ENCODE data around the gene AIDA. TPM values are rescaled to one million over a fixed set of nuclear protein-coding genes. Genes with fewer than 3 reads are reported as not detected.

Gene AIDA
- polyA plus RNA-seq, 2 of the 4 experiments (the other 2 are of a cell fraction): 50.3 to 90.1 TPM

- CTCF ChIA-PET: no interaction called here
- TF ChIP-seq HOXA7 (CRISPR knock-in tag; IDR thresholded peaks at IDR 0.05): no peak
- TF ChIP-seq BHLHE40 (IDR thresholded peaks at IDR 0.05; ENCODE audit: low read depth, low read length): no peak
- Histone ChIP-seq H3K4me1 (no peaks in the 10 kb centered on the region), H3K27ac (no peak overlapping the region), H3K4me2 (no peak overlapping the region), H3K9me3 (no peaks in the 10 kb centered on the region), H3K4me3 (no peak overlapping the region)
- no peak for DNase-seq (ENCODE audit: low read depth in 1 of 2, low spot score in 1 of 2)
- no peak for ATAC-seq
- POLR2A ChIA-PET: no interaction called here
- no peak for FAIRE-seq
- WGBS (ENCODE audit: missing lambda C conversion rate): 3% methylated on average over 1 of the region's 1 CpG
Observed at GRCh38 chr1:222761083-222761482, 48.8 kb upstream of the AIDA start.

GRCh38 chr1:222759451-222760035 is 47.3 kb upstream of the AIDA start:
- ATAC-seq (no peak), DNase-seq (ENCODE audit: low read depth in 1 of 2, low spot score in 1 of 2) (no peak), FAIRE-seq (no peak)
- Histone ChIP-seq H3K9me3 (no peaks in the 10 kb centered on the region), H3K4me3 (no peak overlapping the region), H3K4me2 (no peak overlapping the region), H3K4me1 (peaks cover 2% of the 10 kb centered on the region; the same call in 1 of the 3 replicates), H3K27ac (no peak overlapping the region)
- WGBS (ENCODE audit: missing lambda C conversion rate): 76% methylated on average over 5 of the region's 5 CpGs
- TF ChIP-seq BHLHE40 (IDR thresholded peaks at IDR 0.05; ENCODE audit: low read depth, low read length) (no peak), HOXA7 (CRISPR knock-in tag; IDR thresholded peaks at IDR 0.05) (no peak), CHD4 (IDR thresholded peaks at IDR 0.05; ENCODE audit: borderline replicate concordance) (no peak), NFE2L2 (conservative IDR thresholded peaks at IDR 0.05; ENCODE audit: low read length) (no peak), MAZ (IDR thresholded peaks at IDR 0.05; ENCODE audit: borderline replicate concordance, low read depth, low read length) (no peak), HES2 (IDR thresholded peaks at IDR 0.05) (no peak), CBX8 (IDR thresholded peaks at IDR 0.05) (no peak), NR3C1 (IDR thresholded peaks at IDR 0.05) (no peak), RCOR1 (IDR thresholded peaks at IDR 0.05; ENCODE audit: low read depth, low read length) (no peak), HMGXB4 (CRISPR knock-in tag; IDR thresholded peaks at IDR 0.05; ENCODE audit: borderline replicate concordance) (no peak), EHF (CRISPR knock-in tag; IDR thresholded peaks at IDR 0.05) (no peak)
- TF ChIP-seq, protein P1, sequence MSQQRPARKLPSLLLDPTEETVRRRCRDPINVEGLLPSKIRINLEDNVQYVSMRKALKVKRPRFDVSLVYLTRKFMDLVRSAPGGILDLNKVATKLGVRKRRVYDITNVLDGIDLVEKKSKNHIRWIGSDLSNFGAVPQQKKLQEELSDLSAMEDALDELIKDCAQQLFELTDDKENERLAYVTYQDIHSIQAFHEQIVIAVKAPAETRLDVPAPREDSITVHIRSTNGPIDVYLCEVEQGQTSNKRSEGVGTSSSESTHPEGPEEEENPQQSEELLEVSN (IDR thresholded peaks at IDR 0.05; ENCODE audit: borderline replicate concordance, low read depth): no peak
- TF ChIP-seq, protein P2, sequence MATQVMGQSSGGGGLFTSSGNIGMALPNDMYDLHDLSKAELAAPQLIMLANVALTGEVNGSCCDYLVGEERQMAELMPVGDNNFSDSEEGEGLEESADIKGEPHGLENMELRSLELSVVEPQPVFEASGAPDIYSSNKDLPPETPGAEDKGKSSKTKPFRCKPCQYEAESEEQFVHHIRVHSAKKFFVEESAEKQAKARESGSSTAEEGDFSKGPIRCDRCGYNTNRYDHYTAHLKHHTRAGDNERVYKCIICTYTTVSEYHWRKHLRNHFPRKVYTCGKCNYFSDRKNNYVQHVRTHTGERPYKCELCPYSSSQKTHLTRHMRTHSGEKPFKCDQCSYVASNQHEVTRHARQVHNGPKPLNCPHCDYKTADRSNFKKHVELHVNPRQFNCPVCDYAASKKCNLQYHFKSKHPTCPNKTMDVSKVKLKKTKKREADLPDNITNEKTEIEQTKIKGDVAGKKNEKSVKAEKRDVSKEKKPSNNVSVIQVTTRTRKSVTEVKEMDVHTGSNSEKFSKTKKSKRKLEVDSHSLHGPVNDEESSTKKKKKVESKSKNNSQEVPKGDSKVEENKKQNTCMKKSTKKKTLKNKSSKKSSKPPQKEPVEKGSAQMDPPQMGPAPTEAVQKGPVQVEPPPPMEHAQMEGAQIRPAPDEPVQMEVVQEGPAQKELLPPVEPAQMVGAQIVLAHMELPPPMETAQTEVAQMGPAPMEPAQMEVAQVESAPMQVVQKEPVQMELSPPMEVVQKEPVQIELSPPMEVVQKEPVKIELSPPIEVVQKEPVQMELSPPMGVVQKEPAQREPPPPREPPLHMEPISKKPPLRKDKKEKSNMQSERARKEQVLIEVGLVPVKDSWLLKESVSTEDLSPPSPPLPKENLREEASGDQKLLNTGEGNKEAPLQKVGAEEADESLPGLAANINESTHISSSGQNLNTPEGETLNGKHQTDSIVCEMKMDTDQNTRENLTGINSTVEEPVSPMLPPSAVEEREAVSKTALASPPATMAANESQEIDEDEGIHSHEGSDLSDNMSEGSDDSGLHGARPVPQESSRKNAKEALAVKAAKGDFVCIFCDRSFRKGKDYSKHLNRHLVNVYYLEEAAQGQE (IDR thresholded peaks at IDR 0.05): no peak
- ChIA-PET CTCF (interaction anchor here (0.9 kb wide), 2 partner anchors 9 to 31 kb away, joined by 3 to 4 read pairs; no protein-coding TSS in a partner anchor), POLR2A (no interaction called here)

DNA sequence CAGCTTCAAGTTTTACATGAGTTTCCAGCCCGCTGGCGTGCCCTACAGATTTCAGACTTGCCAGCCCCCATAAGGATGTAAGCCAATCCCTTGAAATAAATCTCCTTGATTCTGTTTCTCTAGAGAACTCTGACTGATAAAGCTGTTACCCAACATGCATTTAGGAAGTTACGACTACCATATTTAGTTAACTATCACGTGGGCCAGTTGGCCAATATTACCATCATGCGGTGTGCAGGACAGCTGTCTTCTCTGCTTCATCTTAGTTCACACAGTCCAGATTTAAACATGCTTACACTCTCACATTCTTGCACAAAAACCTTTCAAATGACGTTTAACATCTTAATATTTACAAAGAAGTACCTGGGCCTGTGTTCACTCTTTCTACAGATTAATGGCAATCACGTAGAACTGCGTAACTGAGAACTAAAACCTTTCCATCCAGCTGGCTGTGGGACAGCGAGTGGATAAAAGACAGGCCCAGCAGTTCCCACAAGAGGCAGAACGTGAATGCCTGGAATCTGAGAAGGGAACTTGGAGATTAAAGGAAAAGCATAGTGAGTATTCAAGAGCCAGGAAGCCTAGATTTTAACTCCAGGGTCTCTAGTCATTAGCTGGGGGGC is 45.5 kb upstream of the AIDA start:
- H3K4me2 ChIP-seq: no peak overlapping the region
- no peak for FAIRE-seq
- no peak overlapping the region for H3K27ac ChIP-seq
- TF ChIP-seq GATA3 (IDR thresholded peaks at IDR 0.05; ENCODE audit: borderline replicate concordance): no peak
- no peak for TF ChIP-seq HOXB13 (CRISPR knock-in tag; IDR thresholded peaks at IDR 0.05; ENCODE audit: low read depth)
- TF ChIP-seq, protein P3, sequence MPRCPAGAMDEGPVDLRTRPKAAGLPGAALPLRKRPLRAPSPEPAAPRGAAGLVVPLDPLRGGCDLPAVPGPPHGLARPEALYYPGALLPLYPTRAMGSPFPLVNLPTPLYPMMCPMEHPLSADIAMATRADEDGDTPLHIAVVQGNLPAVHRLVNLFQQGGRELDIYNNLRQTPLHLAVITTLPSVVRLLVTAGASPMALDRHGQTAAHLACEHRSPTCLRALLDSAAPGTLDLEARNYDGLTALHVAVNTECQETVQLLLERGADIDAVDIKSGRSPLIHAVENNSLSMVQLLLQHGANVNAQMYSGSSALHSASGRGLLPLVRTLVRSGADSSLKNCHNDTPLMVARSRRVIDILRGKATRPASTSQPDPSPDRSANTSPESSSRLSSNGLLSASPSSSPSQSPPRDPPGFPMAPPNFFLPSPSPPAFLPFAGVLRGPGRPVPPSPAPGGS (IDR thresholded peaks at IDR 0.05): no peak
- TF ChIP-seq HDAC2 (IDR thresholded peaks at IDR 0.05): no peak
- no peak for TF ChIP-seq CHD4 (IDR thresholded peaks at IDR 0.05; ENCODE audit: borderline replicate concordance)
- TF ChIP-seq RNF2 (IDR thresholded peaks at IDR 0.05; ENCODE audit: borderline replicate concordance, low read depth): no peak
- TF ChIP-seq ZSCAN20 (CRISPR knock-in tag; IDR thresholded peaks at IDR 0.05): no peak
- TF ChIP-seq PHF8 (IDR thresholded peaks at IDR 0.05; ENCODE audit: borderline replicate concordance, low read depth): no peak
- TF ChIP-seq SMC3 (IDR thresholded peaks at IDR 0.05): no peak
- TF ChIP-seq CBX2 (IDR thresholded peaks at IDR 0.05; ENCODE audit: borderline replicate concordance, low read depth): no peak
- no peak for TF ChIP-seq HES2 (IDR thresholded peaks at IDR 0.05)
- no peak for TF ChIP-seq FOXS1 (CRISPR knock-in tag; IDR thresholded peaks at IDR 0.05)
- TF ChIP-seq ESRRA (IDR thresholded peaks at IDR 0.05; ENCODE audit: borderline replicate concordance, low read length): no peak
- no peak overlapping the region for H3K4me3 ChIP-seq
- WGBS (ENCODE audit: missing lambda C conversion rate): 68% methylated on average over 10 of the region's 10 CpGs
- H3K4me1 ChIP-seq: peaks cover 6% of the 10 kb centered on the region; the same call in 1 of the 3 replicates
- CTCF ChIA-PET: interaction anchor here (1.3 to 2.0 kb wide), 2 partner anchors 332 to 365 kb away, joined by 4 to 5 read pairs; no protein-coding TSS in a partner anchor
- no peak for DNase-seq (ENCODE audit: low read depth in 1 of 2, low spot score in 1 of 2)
- H3K9me3 ChIP-seq: no peaks in the 10 kb centered on the region
- ATAC-seq: no peak
- POLR2A ChIA-PET: no interaction called here

Data from A549 (cell line).